Right ventricle myocardium superior (tissue), 1 donor: ENCODE data around the gene SRRM4. TPM values are rescaled to one million over a fixed set of nuclear protein-coding genes. Genes with fewer than 3 reads are reported as not detected.

Source experiments
- ATAC-seq: fragments of 200-7000 bp; cut with Tn5 transposase; one replicate; pipeline ENCODE4 v1.9.1; 2020; ENCODE audit warnings: mild to moderate bottlenecking; ENCODE audit not compliant: poor library complexity
- DNase-seq: peaks from one replicate; pipeline ENCODE4 v3.0.0-alpha.2; 2020
- intact Hi-C: fragments of 100-400 bp; cut with DNase I; formaldehyde crosslinking; loops from one replicate; pipeline ENCODE4 v1.11.2; 2022
- total RNA-seq: library from RNA; stranded (reverse); fragmentation: NEBNext Ultra II Directional; extraction: Animal tissue kit (Norgen Biotek cat#: 25700); gene quantifications from one replicate; pipeline ENCODE4 v1.2.1, GENCODE V29; 2021
- donor health status: DM: no; HTN: yes; CAD: no; lungs with severe emphysema.

The SRRM4 gene
- total RNA-seq, 1 donor from 2014 or later: 0.30 TPM

- DNase-seq (no peak), ATAC-seq (no peak)
- intact Hi-C loops: no loop called here
Observed at GRCh38 chr12:119052001-119052400, 70.7 kb downstream of the SRRM4 start.

- no peak for ATAC-seq
- no peak for DNase-seq
- intact Hi-C loops: no loop called here
Observed at GRCh38 chr12:119055977-119056376, 74.6 kb downstream of the SRRM4 start.

- ATAC-seq: no peak
- DNase-seq: peak; percentile 74
- intact Hi-C loops: no loop called here
Observed at GRCh38 chr12:119060847-119061796, 79.8 kb downstream of the SRRM4 start.

- DNase-seq (no peak), ATAC-seq (peak; percentile 95)
- intact Hi-C loops: no loop called here
Observed at GRCh38 chr12:119068129-119068856, 87.0 kb downstream of the SRRM4 start.

DNA sequence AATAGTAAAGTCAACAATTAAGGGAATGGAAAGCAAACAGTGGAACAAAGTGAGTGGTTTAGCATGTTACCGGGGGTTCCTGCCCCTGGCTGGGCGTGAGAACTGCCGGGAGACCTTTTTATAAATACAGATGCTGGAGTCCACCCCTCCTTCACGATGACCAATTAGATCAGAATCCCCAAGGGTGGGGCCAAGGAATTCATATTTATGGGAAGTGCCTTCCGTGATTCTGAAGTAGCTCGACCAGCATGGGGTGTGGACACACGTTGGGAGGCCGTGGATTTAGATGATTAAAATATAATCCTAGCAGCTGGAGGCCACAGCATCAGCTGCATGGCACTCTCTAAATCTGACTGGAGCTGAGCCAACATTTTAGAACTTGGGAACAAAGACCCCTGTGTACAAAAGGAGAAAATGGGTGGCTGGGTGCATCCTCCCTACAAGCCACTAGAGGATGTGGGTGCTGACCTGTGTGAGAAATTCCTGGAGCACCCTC, 87.9 kb downstream of the SRRM4 start:
- intact Hi-C loops: no loop called here

DNA sequence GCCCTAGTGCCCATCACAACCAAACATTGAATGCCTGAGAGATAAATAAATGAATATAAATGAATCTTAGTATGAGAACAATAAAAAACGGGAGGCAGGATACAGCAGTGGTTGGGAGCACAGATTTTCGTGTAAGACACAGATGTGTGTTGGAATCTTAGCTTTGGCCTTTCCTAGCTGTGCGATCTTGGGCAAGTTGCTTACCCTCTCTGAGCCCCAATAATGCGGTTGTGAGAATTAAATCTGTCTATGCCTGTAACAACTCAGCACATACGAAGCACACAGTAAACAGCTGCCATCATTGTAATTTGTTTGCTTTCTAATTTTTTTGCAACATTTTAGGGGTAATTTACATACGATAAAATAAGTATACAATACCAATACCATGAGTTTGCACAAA, 89.8 kb downstream of the SRRM4 start:
- DNase-seq (no peak), ATAC-seq (no peak)
- intact Hi-C loops: no loop called here

More for the DNA sequence above, 87.9 kb downstream of the SRRM4 start:
- DNase-seq (no peak), ATAC-seq (no peak)

DNA sequence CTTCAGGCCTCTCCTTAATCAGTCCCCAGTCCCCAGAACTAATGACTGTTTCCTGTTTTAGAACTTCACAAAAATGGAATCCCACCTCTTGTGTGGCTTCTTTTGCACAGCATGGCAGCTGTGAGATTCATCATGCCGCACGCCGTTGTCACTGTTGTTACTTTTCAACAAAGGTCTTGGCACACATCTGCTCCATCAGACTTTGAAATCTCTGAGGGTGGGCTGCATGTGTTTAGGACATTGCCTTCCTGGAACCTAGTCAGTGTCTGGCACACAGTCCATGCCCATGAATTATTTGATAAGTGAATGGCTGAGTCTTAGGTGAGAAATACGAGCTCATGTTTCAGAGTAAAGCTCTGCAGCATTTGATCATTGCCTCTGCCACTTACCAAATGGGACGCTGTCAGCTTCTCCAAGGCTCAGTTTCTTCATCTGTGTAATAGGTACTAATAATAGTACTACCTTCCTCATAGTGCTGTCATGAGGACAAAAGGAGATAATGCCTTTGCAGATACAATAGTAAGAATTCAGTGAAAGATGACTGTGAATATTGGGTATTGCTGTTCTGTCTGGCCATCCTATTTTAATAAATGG, 90.4 kb downstream of the SRRM4 start:
- ATAC-seq: no peak
- no peak for DNase-seq

DNA sequence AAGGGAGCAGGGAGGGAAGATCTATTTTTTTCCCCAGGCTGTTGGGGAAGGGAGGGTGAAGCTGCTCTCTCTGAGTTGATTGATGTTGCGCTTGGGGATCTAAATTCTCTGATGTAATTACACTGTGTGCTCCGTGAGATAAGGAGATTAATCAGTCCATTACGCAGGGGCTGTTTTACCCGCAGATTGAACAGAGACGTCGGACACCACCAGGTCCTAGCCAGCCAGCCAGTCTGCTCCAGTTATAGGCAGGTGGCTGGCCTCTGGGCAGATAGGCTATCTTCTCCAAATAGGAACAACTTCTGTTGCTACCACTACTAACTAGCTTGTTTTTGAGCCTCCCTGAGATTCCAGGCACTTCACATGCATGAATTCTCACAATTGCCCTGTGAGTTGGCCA, 91.1 kb downstream of the SRRM4 start:
- ATAC-seq (no peak), DNase-seq (no peak)
- intact Hi-C loops: no loop called here

More for the DNA sequence above, 90.4 kb downstream of the SRRM4 start:
- intact Hi-C loops: no loop called here

DNA sequence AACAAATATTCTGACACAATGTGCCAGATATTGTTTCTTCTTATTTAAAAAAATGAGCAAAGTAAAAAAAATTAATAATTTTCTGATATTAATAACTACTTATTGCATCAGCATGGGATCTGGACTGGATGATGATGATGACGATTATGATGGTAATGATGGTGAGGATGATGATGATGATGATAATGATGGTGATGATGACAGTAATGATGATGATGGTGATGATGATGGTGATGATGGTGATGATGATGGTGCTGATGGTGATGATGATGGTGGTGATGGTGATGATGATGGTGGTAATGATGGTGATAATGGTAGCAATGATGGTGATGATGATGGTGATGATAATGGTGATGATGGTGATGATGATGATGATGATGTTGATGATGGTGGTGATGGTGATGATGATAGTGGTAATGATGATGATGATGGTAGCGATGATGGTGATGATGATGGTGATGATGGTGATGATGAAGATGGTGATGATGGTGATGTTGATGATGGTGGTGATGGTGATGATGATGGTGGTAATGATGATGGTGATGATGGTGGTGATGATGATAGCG, 94.0 kb downstream of the SRRM4 start:
- ATAC-seq (no peak), DNase-seq (no peak)
- intact Hi-C loops: no loop called here

DNA sequence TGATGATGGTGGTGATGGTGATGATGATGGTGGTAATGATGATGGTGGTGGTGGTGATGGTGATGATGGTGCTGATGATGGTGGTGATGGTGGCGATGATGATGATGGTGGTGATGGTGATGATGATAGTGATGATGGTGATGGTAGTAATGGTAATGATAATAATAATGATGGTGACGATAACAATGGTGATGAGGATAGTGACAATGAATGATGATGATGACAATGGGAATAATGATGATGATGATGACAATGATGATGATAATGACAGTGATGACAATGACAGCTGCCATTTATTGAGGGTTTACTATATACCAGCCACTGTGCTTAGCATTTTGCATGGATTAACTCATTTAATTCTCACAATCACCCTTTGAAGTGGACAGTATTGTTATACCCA, 94.6 kb downstream of the SRRM4 start:
- ATAC-seq (no peak), DNase-seq (no peak)
- intact Hi-C loops: no loop called here

- DNase-seq (no peak), ATAC-seq (no peak)
- intact Hi-C loops: no loop called here
Observed at GRCh38 chr12:119079530-119079929, 98.2 kb downstream of the SRRM4 start.

- DNase-seq: no peak
- ATAC-seq: no peak
- intact Hi-C loops: no loop called here
Observed at GRCh38 chr12:119082016-119082415, 100.7 kb downstream of the SRRM4 start.

DNA sequence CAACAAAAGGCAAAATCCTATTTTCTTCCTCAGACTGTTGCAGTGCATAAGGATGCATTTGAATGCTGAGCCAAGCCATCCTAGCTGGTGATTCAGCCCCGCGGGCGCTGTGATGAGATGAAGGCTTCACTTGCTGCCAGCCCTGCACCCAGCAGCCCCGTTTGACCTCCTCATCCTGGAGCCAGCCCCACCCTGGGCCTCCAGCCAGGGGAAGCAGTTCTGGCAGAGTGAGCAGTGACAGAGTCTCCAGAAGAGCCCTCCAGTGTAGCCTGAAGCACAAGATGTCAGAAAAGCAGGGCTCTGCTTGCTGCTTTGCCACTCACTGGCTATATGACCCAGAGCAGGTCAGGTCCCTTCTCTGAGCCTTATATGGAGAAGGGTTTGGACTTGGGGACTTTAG, 101.2 kb downstream of the SRRM4 start:
- DNase-seq: peak; percentile 83
- intact Hi-C loops: no loop called here
- peak; percentile 97 for ATAC-seq

- intact Hi-C loops: no loop called here
- ATAC-seq (no peak), DNase-seq (no peak)
Observed at GRCh38 chr12:119088685-119089379, 107.5 kb downstream of the SRRM4 start.

DNA sequence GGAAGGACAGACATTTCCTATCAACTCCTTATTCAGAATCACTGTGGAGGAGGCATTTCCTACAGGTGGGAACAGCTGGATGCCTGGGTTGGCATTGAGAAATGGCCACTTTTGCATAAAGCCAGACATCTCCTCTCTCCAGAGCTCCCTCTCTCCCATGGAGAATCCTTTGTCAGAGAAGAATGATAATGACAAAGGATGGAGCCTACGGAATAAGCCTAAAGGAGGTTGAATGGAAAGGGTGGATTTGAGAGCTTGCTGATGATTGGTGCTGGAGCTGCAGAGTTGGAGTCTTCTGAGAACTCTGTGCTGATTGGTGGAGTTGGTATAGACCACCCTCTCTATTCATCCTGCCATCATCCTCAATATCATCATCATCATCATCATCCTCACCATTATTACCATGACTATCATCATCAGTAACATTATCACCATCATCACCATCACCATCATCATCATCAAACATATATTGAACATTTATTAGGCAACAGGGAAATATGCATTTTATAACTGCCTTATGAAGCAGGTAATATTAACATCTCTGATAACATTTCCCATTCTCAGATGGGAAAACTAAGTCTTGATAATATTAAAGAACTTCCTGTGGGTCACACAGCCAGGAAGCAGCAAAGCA, 108.2 kb downstream of the SRRM4 start:
- intact Hi-C loops: no loop called here
- DNase-seq (no peak), ATAC-seq (no peak)

DNA sequence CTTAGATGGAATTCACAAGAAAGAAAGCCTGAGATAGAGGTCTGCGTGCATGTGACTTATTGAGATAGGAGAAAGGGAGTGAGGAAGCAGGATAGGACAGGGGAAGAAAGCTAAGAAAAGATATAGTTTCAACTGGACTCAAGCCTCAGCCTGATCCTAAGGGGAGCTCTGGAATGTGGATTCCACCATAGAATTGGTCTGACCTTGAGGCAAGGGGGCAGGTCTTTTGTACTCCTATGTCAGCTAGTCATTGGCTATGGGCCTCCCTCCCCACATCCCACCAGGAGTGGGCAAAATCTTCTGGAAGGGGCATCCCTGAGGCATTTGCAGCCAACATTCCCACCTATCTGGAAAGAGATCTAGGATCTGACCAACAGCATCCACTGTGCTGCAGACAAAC, 108.9 kb downstream of the SRRM4 start:
- no peak for DNase-seq
- no peak for ATAC-seq
- intact Hi-C loops: no loop called here

GRCh38 chr12:119090865-119091264, 109.5 kb downstream of the SRRM4 start:
- ATAC-seq (no peak), DNase-seq (no peak)
- intact Hi-C loops: no loop called here
